SK-N-SH (cell line): ENCODE data around the gene TDRD5. TPM values are rescaled to one million over a fixed set of nuclear protein-coding genes. Genes with fewer than 3 reads are reported as not detected.

Experiments
- CTCF ChIA-PET: fragments of 300-600, 350-600 bp; formaldehyde crosslinking; extraction: SDS; loops from one replicate; lab custom pipeline; 2021; lab: Yijun Ruan, JAX
- POLR2A ChIA-PET: fragments of 350-600 bp; sonication (Branson Sonifier 250); formaldehyde crosslinking; extraction: SDS; loops from one replicate; lab custom pipeline; 2020; ENCODE audit warnings: antibody characterized with exemption, inconsistent platforms; lab: Yijun Ruan, JAX
- DNase-seq: peaks from one replicate; pipeline ENCODE4 v3.0.0; 2012
- H2AFZ ChIP-seq: fragments of 200-600 bp; sonication (generic); 2 replicates; pipeline ENCODE4 v1.8.1; 2016; ENCODE audit warnings: antibody characterized with exemption, mild to moderate bottlenecking, low read depth
- H3F3A ChIP-seq: fragments of 200-600 bp; sonication (generic); replicated peaks from 2 replicates; pipeline ENCODE3; 2016; ENCODE audit warnings: antibody characterized with exemption, mild to moderate bottlenecking; ENCODE audit not compliant: insufficient read depth
- H3K27ac ChIP-seq, 2 experiments: fragments of 200-500 bp in 1 of 2; fragments of 200-600 bp in 1 of 2; sonication (Bioruptor generic) in 1 of 2; sonication (generic), shearing (Covaris generic) in 1 of 2; 2 replicates each; pipeline versions ENCODE4 v1.5.1 to v1.6.1; 2014 to 2016; ENCODE audit warnings: low read depth in 2 of 2, inconsistent platforms in 1 of 2, low read length in 1 of 2, mild to moderate bottlenecking in 1 of 2, mixed read lengths in 1 of 2
- H3K27me3 ChIP-seq: fragments of 200-600 bp; sonication (generic), shearing (Covaris generic); 2 replicates; pipeline ENCODE4 v1.6.1; 2016; ENCODE audit warnings: mixed run types; ENCODE audit not compliant: insufficient read depth
- H3K36me3 ChIP-seq, 2 experiments: fragments of 200-500 bp in 1 of 2; fragments of 200-600 bp in 1 of 2; sonication (Bioruptor generic) in 1 of 2; sonication (generic) in 1 of 2; replicated peaks in 1 of 2; 2 replicates each; pipeline versions ENCODE3 to v1.5.1; 2014 to 2016; ENCODE audit warnings: low read length in 1 of 2, mild to moderate bottlenecking in 1 of 2; ENCODE audit not compliant: insufficient read depth in 2 of 2, control insufficient read depth in 1 of 2
- H3K4me1 ChIP-seq, 2 experiments: fragments of 200-500 bp in 1 of 2; fragments of 200-600 bp in 1 of 2; sonication (Bioruptor generic) in 1 of 2; sonication (generic), shearing (Covaris generic) in 1 of 2; 2 replicates each; pipeline versions ENCODE4 v1.5.1 to v1.6.1; 2014 to 2016; ENCODE audit warnings: low read depth in 1 of 2, low read length in 1 of 2, mixed run types in 1 of 2; ENCODE audit not compliant: insufficient read depth in 2 of 2, control insufficient read depth in 1 of 2
- H3K4me2 ChIP-seq: fragments of 200-600 bp; sonication (generic), shearing (Covaris generic); 2 replicates; pipeline ENCODE4 v1.6.1; 2017; ENCODE audit warnings: mixed run types
- H3K4me3 ChIP-seq, 2 experiments: fragments of 200-500 bp in 1 of 2; fragments of 200-600 bp in 1 of 2; sonication (Bioruptor generic) in 1 of 2; sonication (generic), shearing (Covaris generic) in 1 of 2; 2 replicates each; pipeline versions ENCODE4 v1.5.1 to v1.8.1; 2014 to 2016; ENCODE audit warnings: low read depth in 2 of 2, inconsistent platforms in 1 of 2, low read length in 1 of 2, mild to moderate bottlenecking in 1 of 2, mixed read lengths in 1 of 2, moderate library complexity in 1 of 2
- H3K79me2 ChIP-seq: fragments of 200-600 bp; sonication (generic); 2 replicates; pipeline ENCODE4 v1.8.1; 2017; ENCODE audit warnings: mild to moderate bottlenecking; ENCODE audit not compliant: insufficient read depth
- H3K9ac ChIP-seq: fragments of 200-600 bp; sonication (generic); 2 replicates; pipeline ENCODE4 v1.6.1; 2017; ENCODE audit warnings: mixed run types
- H3K9me2 ChIP-seq: fragments of 200-600 bp; sonication (generic); 2 replicates; pipeline ENCODE4 v1.6.1; 2017; ENCODE audit warnings: mixed run types
- H3K9me3 ChIP-seq: fragments of 200-600 bp; sonication (generic); 2 replicates; pipeline ENCODE4 v1.6.1; 2017; ENCODE audit warnings: mixed run types, mild to moderate bottlenecking, moderate library complexity
- H4K20me1 ChIP-seq: fragments of 200-600 bp; sonication (generic); 2 replicates; pipeline ENCODE4 v1.6.1; 2017; ENCODE audit warnings: mild to moderate bottlenecking, mixed run types; ENCODE audit not compliant: insufficient read depth
- EZH2phosphoT487 ChIP-seq: fragments of 200-600 bp; sonication (generic); IDR thresholded peaks from 2 replicates; pipeline ENCODE4 v1.6.1; 2017; ENCODE audit warnings: low read depth, mixed run types, mild to moderate bottlenecking, antibody characterized with exemption, moderate library complexity, borderline replicate concordance
- FOSL2 ChIP-seq: IDR thresholded peaks from 2 replicates; pipeline ENCODE4 v1.4.0; 2012; ENCODE audit warnings: low read depth, mild to moderate bottlenecking, moderate library complexity, borderline replicate concordance
- FOXJ3 ChIP-seq: sonication (generic); formaldehyde crosslinking; IDR thresholded peaks from 2 replicates; pipeline ENCODE4 v1.5.1; 2020; ENCODE audit warnings: mild to moderate bottlenecking, missing genetic modification reagents
- FOXM1 ChIP-seq: IDR thresholded peaks from 2 replicates; pipeline ENCODE4 v1.4.0; 2012; ENCODE audit warnings: low read depth, mild to moderate bottlenecking
- JUND ChIP-seq: IDR thresholded peaks from 2 replicates; pipeline ENCODE4 v1.4.0; 2012
- MEF2A ChIP-seq: IDR thresholded peaks from 2 replicates; pipeline ENCODE4 v1.4.0; 2012; ENCODE audit warnings: low read depth, borderline replicate concordance
- NFIC ChIP-seq: IDR thresholded peaks from 2 replicates; pipeline ENCODE4 v1.4.0; 2012; ENCODE audit warnings: borderline replicate concordance
- NRF1 ChIP-seq: IDR thresholded peaks from 2 replicates; pipeline ENCODE4 v1.6.1; 2012; ENCODE audit warnings: low read depth, mild to moderate bottlenecking, low read length
- RAD21 ChIP-seq: IDR thresholded peaks from 2 replicates; pipeline ENCODE4 v1.6.1; 2012; ENCODE audit warnings: mild to moderate bottlenecking, low read length
- RCOR1 ChIP-seq: fragments of 150-350 bp; IDR thresholded peaks from 2 replicates; pipeline ENCODE4 v1.6.1; 2017; ENCODE audit warnings: antibody characterized with exemption, low read length
- RFX5 ChIP-seq: IDR thresholded peaks from 2 replicates; pipeline ENCODE4 v1.6.1; 2012; ENCODE audit warnings: mild to moderate bottlenecking, improper control_type of control experiment, low read length
- WGBS: methylation state at CpG from one replicate; pipeline ENCODE4 v1.1.6; 2017; ENCODE audit warnings: low lambda C conversion rate; 5-methylcytosine and 5-hydroxymethylcytosine counted together
- polyA plus RNA-seq, 3 experiments: library from polyadenylated mRNA; depleted of rRNA; stranded (reverse); fragments of >200 nt; gene quantifications; 2 replicates each; pipeline ENCODE4 v1.2.3, GENCODE V29; 2012
- TF ChIP-seq, protein P1 (sequence below): IDR thresholded peaks from 2 replicates; pipeline ENCODE4 v1.4.0; 2012; ENCODE audit warnings: low read depth, borderline replicate concordance
- TF ChIP-seq, protein P2 (sequence below): IDR thresholded peaks from 2 replicates; pipeline ENCODE4 v1.4.0; 2012; ENCODE audit warnings: low read depth, borderline replicate concordance
- TF ChIP-seq, protein P3 (sequence below): IDR thresholded peaks from 2 replicates; pipeline ENCODE4 v1.6.1; 2012; ENCODE audit warnings: mild to moderate bottlenecking, low read depth, low read length, moderate library complexity

The TDRD5 gene
- polyA plus RNA-seq, 1 of the 3 experiments (the other 2 are of a cell fraction), result not detected

DNA sequence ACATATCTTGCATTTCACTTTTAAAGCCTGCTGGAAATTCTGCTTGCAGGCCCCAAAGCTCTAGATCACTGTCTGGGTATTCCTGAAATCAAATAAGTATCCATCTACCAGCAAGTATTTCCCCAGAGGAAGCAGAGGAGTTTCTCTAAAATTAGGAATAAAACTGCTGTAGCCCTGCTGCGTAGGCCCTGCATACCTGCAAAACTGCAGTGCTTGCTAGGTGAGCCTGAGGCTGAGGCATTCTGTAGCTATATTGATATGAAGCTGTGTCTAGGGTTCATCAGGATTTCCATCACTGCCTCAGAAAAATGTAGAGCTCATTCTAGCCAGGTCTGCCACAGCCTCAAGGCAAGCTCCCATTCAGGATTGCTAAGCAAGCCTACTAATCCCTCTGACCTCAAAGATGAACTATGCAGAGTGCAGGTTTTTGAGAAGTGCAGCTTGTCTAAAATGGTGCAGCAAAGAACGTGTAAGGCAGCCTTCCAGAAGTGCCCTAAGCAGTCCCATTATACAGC lies 44.6 kb upstream of the TDRD5 start:
- ChIA-PET CTCF (interaction anchor here (1.5 kb wide), 1 partner anchor 39 kb away, joined by 5 read pairs; no protein-coding TSS in a partner anchor), POLR2A (no interaction called here)
- H3K4me3 ChIP-seq, result no peak overlapping the region
- H3K27me3 ChIP-seq, result no peaks in the 10 kb centered on the region; the same call in 1 of the 2 replicates
- H3K9ac ChIP-seq, result no peak overlapping the region
- no peaks in the 10 kb centered on the region for H3K9me3 ChIP-seq
- H3K79me2 ChIP-seq, result no peaks in the 10 kb centered on the region
- no peaks in the 10 kb centered on the region for H4K20me1 ChIP-seq
- TF ChIP-seq, protein P1, sequence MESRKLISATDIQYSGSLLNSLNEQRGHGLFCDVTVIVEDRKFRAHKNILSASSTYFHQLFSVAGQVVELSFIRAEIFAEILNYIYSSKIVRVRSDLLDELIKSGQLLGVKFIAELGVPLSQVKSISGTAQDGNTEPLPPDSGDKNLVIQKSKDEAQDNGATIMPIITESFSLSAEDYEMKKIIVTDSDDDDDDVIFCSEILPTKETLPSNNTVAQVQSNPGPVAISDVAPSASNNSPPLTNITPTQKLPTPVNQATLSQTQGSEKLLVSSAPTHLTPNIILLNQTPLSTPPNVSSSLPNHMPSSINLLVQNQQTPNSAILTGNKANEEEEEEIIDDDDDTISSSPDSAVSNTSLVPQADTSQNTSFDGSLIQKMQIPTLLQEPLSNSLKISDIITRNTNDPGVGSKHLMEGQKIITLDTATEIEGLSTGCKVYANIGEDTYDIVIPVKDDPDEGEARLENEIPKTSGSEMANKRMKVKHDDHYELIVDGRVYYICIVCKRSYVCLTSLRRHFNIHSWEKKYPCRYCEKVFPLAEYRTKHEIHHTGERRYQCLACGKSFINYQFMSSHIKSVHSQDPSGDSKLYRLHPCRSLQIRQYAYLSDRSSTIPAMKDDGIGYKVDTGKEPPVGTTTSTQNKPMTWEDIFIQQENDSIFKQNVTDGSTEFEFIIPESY, result no peak
- TF ChIP-seq EZH2phosphoT487, result no peak
- TF ChIP-seq MEF2A, result no peak
- no peak for TF ChIP-seq NFIC
- no peak for TF ChIP-seq FOSL2
- TF ChIP-seq FOXJ3 (CRISPR knock-in tag), result no peak
- no peak for TF ChIP-seq RAD21
- no peak for TF ChIP-seq NRF1
- TF ChIP-seq, protein P2, sequence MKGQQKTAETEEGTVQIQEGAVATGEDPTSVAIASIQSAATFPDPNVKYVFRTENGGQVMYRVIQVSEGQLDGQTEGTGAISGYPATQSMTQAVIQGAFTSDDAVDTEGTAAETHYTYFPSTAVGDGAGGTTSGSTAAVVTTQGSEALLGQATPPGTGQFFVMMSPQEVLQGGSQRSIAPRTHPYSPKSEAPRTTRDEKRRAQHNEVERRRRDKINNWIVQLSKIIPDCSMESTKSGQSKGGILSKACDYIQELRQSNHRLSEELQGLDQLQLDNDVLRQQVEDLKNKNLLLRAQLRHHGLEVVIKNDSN, result no peak
- DNase-seq, result no peak
- 14% methylated on average over 2 of the region's 2 CpGs for WGBS
- H3F3A ChIP-seq, result no peaks in the 10 kb centered on the region
- no peaks in the 10 kb centered on the region for H3K4me1 ChIP-seq
- H3K9me2 ChIP-seq, result no peaks in the 10 kb centered on the region
- no peak overlapping the region for H3K4me2 ChIP-seq
- no peak overlapping the region for H3K27ac ChIP-seq
- no peaks in the 10 kb centered on the region for H3K36me3 ChIP-seq
- H2AFZ ChIP-seq, result no peak overlapping the region

DNA sequence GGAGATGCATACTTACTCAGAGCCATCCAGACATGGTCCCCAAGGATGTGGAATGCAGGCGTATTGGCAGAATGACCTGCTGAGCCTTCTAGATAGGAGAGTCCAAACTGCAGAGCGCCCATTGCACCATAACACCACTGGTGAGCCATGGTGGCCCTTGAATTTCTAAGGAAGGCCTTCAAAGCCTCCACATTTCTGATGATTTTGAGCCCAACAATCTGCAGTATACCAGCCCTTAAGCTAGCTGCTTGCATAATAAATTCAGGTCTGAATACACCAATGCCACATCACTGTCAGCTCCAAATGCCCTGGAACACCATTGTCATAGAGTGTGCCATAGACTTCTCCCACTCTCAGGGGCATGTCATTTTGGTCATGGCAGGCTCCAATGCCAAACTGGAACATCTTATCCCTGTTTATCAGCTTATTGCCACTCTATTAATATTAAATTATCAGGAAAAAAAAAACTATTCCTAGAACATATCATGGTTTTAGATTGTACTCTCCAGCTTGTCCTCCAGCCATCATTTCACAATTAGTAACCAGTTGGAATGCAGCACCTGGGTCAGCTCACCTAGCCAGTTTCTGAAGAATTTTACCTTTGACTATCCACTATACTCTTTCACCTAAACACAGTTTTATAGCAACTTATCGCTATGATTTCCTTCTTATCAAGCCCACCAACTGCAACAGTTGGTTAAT lies 42.8 kb upstream of the TDRD5 start:
- H3K27me3 ChIP-seq, result no peaks in the 10 kb centered on the region; the same call in 1 of the 2 replicates
- ChIA-PET CTCF (interaction anchor here (0.9 kb wide), 1 partner anchor 36 kb away, joined by 3 read pairs; no protein-coding TSS in a partner anchor), POLR2A (no interaction called here)
- H3K27ac ChIP-seq, result no peak overlapping the region
- no peaks in the 10 kb centered on the region for H3F3A ChIP-seq
- TF ChIP-seq JUND, result no peak
- TF ChIP-seq FOXM1, result no peak
- TF ChIP-seq RFX5, result no peak
- TF ChIP-seq RCOR1, result no peak
- TF ChIP-seq EZH2phosphoT487, result no peak
- no peak for TF ChIP-seq NRF1
- TF ChIP-seq, protein P3, sequence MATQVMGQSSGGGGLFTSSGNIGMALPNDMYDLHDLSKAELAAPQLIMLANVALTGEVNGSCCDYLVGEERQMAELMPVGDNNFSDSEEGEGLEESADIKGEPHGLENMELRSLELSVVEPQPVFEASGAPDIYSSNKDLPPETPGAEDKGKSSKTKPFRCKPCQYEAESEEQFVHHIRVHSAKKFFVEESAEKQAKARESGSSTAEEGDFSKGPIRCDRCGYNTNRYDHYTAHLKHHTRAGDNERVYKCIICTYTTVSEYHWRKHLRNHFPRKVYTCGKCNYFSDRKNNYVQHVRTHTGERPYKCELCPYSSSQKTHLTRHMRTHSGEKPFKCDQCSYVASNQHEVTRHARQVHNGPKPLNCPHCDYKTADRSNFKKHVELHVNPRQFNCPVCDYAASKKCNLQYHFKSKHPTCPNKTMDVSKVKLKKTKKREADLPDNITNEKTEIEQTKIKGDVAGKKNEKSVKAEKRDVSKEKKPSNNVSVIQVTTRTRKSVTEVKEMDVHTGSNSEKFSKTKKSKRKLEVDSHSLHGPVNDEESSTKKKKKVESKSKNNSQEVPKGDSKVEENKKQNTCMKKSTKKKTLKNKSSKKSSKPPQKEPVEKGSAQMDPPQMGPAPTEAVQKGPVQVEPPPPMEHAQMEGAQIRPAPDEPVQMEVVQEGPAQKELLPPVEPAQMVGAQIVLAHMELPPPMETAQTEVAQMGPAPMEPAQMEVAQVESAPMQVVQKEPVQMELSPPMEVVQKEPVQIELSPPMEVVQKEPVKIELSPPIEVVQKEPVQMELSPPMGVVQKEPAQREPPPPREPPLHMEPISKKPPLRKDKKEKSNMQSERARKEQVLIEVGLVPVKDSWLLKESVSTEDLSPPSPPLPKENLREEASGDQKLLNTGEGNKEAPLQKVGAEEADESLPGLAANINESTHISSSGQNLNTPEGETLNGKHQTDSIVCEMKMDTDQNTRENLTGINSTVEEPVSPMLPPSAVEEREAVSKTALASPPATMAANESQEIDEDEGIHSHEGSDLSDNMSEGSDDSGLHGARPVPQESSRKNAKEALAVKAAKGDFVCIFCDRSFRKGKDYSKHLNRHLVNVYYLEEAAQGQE, result no peak
- H3K4me1 ChIP-seq, result no peaks in the 10 kb centered on the region
- no peaks in the 10 kb centered on the region for H3K9me3 ChIP-seq
- no peaks in the 10 kb centered on the region for H3K9me2 ChIP-seq
- H3K9ac ChIP-seq, result no peak overlapping the region
- H2AFZ ChIP-seq, result no peak overlapping the region
- no peaks in the 10 kb centered on the region for H3K36me3 ChIP-seq
- H4K20me1 ChIP-seq, result no peaks in the 10 kb centered on the region
- DNase-seq, result no peak
- WGBS, result 26% methylated on average over 2 of the region's 3 CpGs
- no peak overlapping the region for H3K4me2 ChIP-seq
- H3K79me2 ChIP-seq, result no peaks in the 10 kb centered on the region
- H3K4me3 ChIP-seq, result no peak overlapping the region
